Activated naive CD4-positive, alpha-beta T cell treated with anti-CD3 and anti-CD28 coated beads for 36 hours (primary cell): ENCODE results near the gene CYRIA. TPM values are rescaled to one million over a fixed set of nuclear protein-coding genes. Genes with fewer than 3 reads are reported as not detected.

Experiments
- CTCF ChIA-PET: fragments of 350-600 bp; sonication (Branson Sonifier 250); formaldehyde crosslinking; loops from one replicate; lab custom pipeline; 2021; ENCODE audit warnings: antibody characterized with exemption; lab: Charles Lee
- DNase-seq: peaks from one replicate; pipeline ENCODE4 v3.0.0-alpha.2; 2020
- H3K27ac Mint-ChIP-seq: one replicate; pipeline ENCODE4 v1.8.0; 2021; ENCODE audit warnings: mild to moderate bottlenecking, mixed read lengths
- H3K27me3 Mint-ChIP-seq: one replicate; pipeline ENCODE4 v1.8.0; 2021; ENCODE audit warnings: low read depth, mixed read lengths
- H3K36me3 Mint-ChIP-seq: one replicate; pipeline ENCODE4 v1.8.0; 2021; ENCODE audit warnings: low read depth, mixed read lengths
- H3K4me1 Mint-ChIP-seq: one replicate; pipeline ENCODE4 v1.8.0; 2021; ENCODE audit warnings: low read depth, mixed read lengths
- H3K4me3 Mint-ChIP-seq: one replicate; pipeline ENCODE4 v1.8.0; 2021; ENCODE audit warnings: mild to moderate bottlenecking, moderate library complexity, mixed read lengths
- H3K9me3 Mint-ChIP-seq: one replicate; pipeline ENCODE4 v1.8.0; 2021; ENCODE audit warnings: mixed read lengths
- intact Hi-C: fragments of 100-400 bp; cut with micrococcal nuclease; formaldehyde crosslinking; loops from one replicate; pipeline ENCODE4 v1.15.1; 2023
- total RNA-seq, 2 experiments: library from RNA; stranded (reverse); gene quantifications; one replicate each; pipeline ENCODE4 v1.2.3, GENCODE V29; 2021

Gene CYRIA
- total RNA-seq, 2 experiments from 2014 or later = 1.0 to 1.2 TPM

GRCh38 chr2:16664809-16665747, 556 bp downstream of the CYRIA start:
- peaks cover 16% of the 10 kb centered on the region for H3K4me1 Mint-ChIP-seq
- DNase-seq = no peak
- peaks cover 53% of the 10 kb centered on the region for H3K27me3 Mint-ChIP-seq
- H3K4me3 Mint-ChIP-seq = peak overlapping the region; percentile 62
- intact Hi-C loops = loop anchor here (5.0 kb wide), 1 partner anchor 698 kb away; no protein-coding TSS in a partner anchor
- H3K27ac Mint-ChIP-seq = no peak overlapping the region
- H3K36me3 Mint-ChIP-seq = no peaks in the 10 kb centered on the region
- no peaks in the 10 kb centered on the region for H3K9me3 Mint-ChIP-seq
- CTCF ChIA-PET = interaction anchor here (0.9 kb wide), 1 partner anchor 46 kb away, joined by 3 read pairs; no protein-coding TSS in a partner anchor

GRCh38 chr2:16664052-16664731, 1.4 kb downstream of the CYRIA start:
- Mint-ChIP-seq H3K36me3 (no peaks in the 10 kb centered on the region), H3K27ac (no peak overlapping the region), H3K27me3 (peaks cover 53% of the 10 kb centered on the region), H3K4me1 (peaks cover 16% of the 10 kb centered on the region), H3K9me3 (no peaks in the 10 kb centered on the region), H3K4me3 (peak overlapping the region; percentile 62)
- intact Hi-C loops = no loop called here
- no peak for DNase-seq
- CTCF ChIA-PET = interaction anchor here (0.9 to 1.5 kb wide), 2 partner anchors 45 to 92 kb away, joined by 3 to 5 read pairs; no protein-coding TSS in a partner anchor

GRCh38 chr2:16663121-16663905, 2.3 kb downstream of the CYRIA start:
- DNase-seq = no peak
- Mint-ChIP-seq H3K36me3 (no peaks in the 10 kb centered on the region), H3K9me3 (no peaks in the 10 kb centered on the region), H3K4me1 (peaks cover 16% of the 10 kb centered on the region), H3K27ac (no peak overlapping the region), H3K4me3 (no peak overlapping the region), H3K27me3 (peaks cover 55% of the 10 kb centered on the region)
- CTCF ChIA-PET = interaction anchor here (1.5 kb wide), 1 partner anchor 93 kb away, joined by 5 read pairs; no protein-coding TSS in a partner anchor
- intact Hi-C loops = no loop called here

GRCh38 chr2:16661936-16662839, 3.4 kb downstream of the CYRIA start:
- Mint-ChIP-seq H3K36me3 (no peaks in the 10 kb centered on the region), H3K27me3 (peaks cover 48% of the 10 kb centered on the region), H3K4me1 (peaks cover 16% of the 10 kb centered on the region), H3K27ac (no peak overlapping the region), H3K9me3 (no peaks in the 10 kb centered on the region), H3K4me3 (no peak overlapping the region)
- DNase-seq = no peak
- intact Hi-C loops = no loop called here
- CTCF ChIA-PET = interaction anchor here (1.0 kb wide), 1 partner anchor 95 kb away, joined by 4 read pairs; no protein-coding TSS in a partner anchor

GRCh38 chr2:16661526-16661925, 4.1 kb downstream of the CYRIA start:
- Mint-ChIP-seq H3K27me3 (peaks cover 47% of the 10 kb centered on the region), H3K36me3 (no peaks in the 10 kb centered on the region), H3K4me1 (peaks cover 16% of the 10 kb centered on the region), H3K9me3 (no peaks in the 10 kb centered on the region), H3K27ac (no peak overlapping the region), H3K4me3 (no peak overlapping the region)
- no peak for DNase-seq
- intact Hi-C loops = no loop called here
- CTCF ChIA-PET = interaction anchor here (1.0 kb wide), 1 partner anchor 96 kb away, joined by 4 read pairs; no protein-coding TSS in a partner anchor

GRCh38 chr2:16660556-16660955, 5.1 kb downstream of the CYRIA start:
- no peak overlapping the region for H3K4me3 Mint-ChIP-seq
- intact Hi-C loops = no loop called here
- H3K27me3 Mint-ChIP-seq = peaks cover 41% of the 10 kb centered on the region

GRCh38 chr2:16660114-16660513, 5.5 kb downstream of the CYRIA start:
- no peak for DNase-seq
- intact Hi-C loops = no loop called here
- Mint-ChIP-seq H3K4me3 (no peak overlapping the region), H3K36me3 (no peaks in the 10 kb centered on the region), H3K9me3 (no peaks in the 10 kb centered on the region), H3K27me3 (peaks cover 38% of the 10 kb centered on the region), H3K27ac (no peak overlapping the region), H3K4me1 (peaks cover 7% of the 10 kb centered on the region)
- CTCF ChIA-PET = no interaction called here

More at GRCh38 chr2:16660556-16660955, 5.1 kb downstream of the CYRIA start:
- Mint-ChIP-seq H3K27ac (no peak overlapping the region), H3K36me3 (no peaks in the 10 kb centered on the region), H3K4me1 (peaks cover 9% of the 10 kb centered on the region), H3K9me3 (no peaks in the 10 kb centered on the region)
- CTCF ChIA-PET = no interaction called here
- no peak for DNase-seq

GRCh38 chr2:16658076-16658739, 7.4 kb downstream of the CYRIA start:
- Mint-ChIP-seq H3K4me3 (no peak overlapping the region), H3K27ac (no peak overlapping the region), H3K9me3 (no peaks in the 10 kb centered on the region), H3K4me1 (no peaks in the 10 kb centered on the region), H3K27me3 (peaks cover 19% of the 10 kb centered on the region), H3K36me3 (no peaks in the 10 kb centered on the region)
- intact Hi-C loops = no loop called here
- CTCF ChIA-PET = interaction anchor here (0.6 to 1.3 kb wide), 2 partner anchors 50 to 343 kb away, joined by 3 to 4 read pairs; no protein-coding TSS in a partner anchor
- no peak for DNase-seq

- DNase-seq = no peak
- Mint-ChIP-seq H3K27ac (no peak overlapping the region), H3K27me3 (peaks cover 16% of the 10 kb centered on the region), H3K4me3 (no peak overlapping the region), H3K4me1 (no peaks in the 10 kb centered on the region), H3K9me3 (no peaks in the 10 kb centered on the region), H3K36me3 (no peaks in the 10 kb centered on the region)
- CTCF ChIA-PET = interaction anchor here (0.6 kb wide), 1 partner anchor 343 kb away, joined by 3 read pairs; no protein-coding TSS in a partner anchor
- intact Hi-C loops = no loop called here
These were observed 8.0 kb downstream of the CYRIA start for GRCh38 chr2:16657671-16658070.

- no peaks in the 10 kb centered on the region for H3K4me1 Mint-ChIP-seq
- peaks cover 8% of the 10 kb centered on the region for H3K27me3 Mint-ChIP-seq
- H3K27ac Mint-ChIP-seq = no peak overlapping the region
- H3K9me3 Mint-ChIP-seq = no peaks in the 10 kb centered on the region
- no peak for DNase-seq
- intact Hi-C loops = no loop called here
- CTCF ChIA-PET = interaction anchor here (0.7 kb wide), 1 partner anchor 55 kb away, joined by 3 read pairs; no protein-coding TSS in a partner anchor
- H3K4me3 Mint-ChIP-seq = no peak overlapping the region
- no peaks in the 10 kb centered on the region for H3K36me3 Mint-ChIP-seq
These were observed 8.7 kb downstream of the CYRIA start for GRCh38 chr2:16656784-16657391.
